Measurements from ENCODE around the gene FGF18. TPM values are rescaled to one million over a fixed set of nuclear protein-coding genes. Genes with fewer than 3 reads are reported as not detected.

FGF18 gene
- total RNA-seq, 2 experiments from 2014 or later: not detected

GRCh38 chr5:171478946-171479775, 59.7 kb downstream of the FGF18 start:
- ChIA-PET POLR2A (no interaction called here), CTCF (no interaction called here)
- Mint-ChIP-seq H3K27ac (no peak overlapping the region), H3K9me3 (no peaks in the 10 kb centered on the region), H3K4me3 (no peak overlapping the region), H3K36me3 (ENCODE audit: low read depth) (no peaks in the 10 kb centered on the region), H3K4me1 (peaks cover 4% of the 10 kb centered on the region), H3K27me3 (peaks cover 8% of the 10 kb centered on the region)
- DNase-seq: no peak

- CTCF ChIA-PET: no interaction called here
These were observed 60.3 kb downstream of the FGF18 start for GRCh38 chr5:171479776-171480125.

DNA sequence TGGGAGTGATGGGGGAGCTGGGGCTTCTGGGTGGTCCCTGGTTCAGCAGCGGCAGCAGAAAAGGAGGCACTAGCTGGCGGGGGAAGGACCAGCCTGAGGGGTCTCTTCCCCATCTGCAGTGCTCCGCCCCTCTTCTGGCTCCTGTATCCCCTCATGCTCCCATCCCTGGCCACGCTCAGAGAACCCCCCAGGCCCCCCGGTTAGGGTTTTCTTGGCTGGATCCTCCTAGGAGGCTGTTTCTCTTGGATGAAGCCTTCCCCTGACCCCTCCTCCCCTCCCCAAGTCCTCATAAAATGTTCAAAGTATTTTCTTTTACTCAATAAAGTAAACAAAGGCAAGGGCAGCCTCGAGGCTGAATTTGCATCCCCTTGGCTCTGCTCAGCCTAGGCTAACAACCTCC, 60.8 kb downstream of the FGF18 start:
- no peaks in the 10 kb centered on the region for H3K9me3 Mint-ChIP-seq
- POLR2A ChIA-PET: no interaction called here
- peaks cover 8% of the 10 kb centered on the region for H3K27me3 Mint-ChIP-seq
- H3K27ac Mint-ChIP-seq: no peak overlapping the region
- CTCF ChIA-PET: no interaction called here
- peaks cover 4% of the 10 kb centered on the region for H3K4me1 Mint-ChIP-seq
- no peak for DNase-seq
- H3K36me3 Mint-ChIP-seq (ENCODE audit: low read depth): no peaks in the 10 kb centered on the region
- H3K4me3 Mint-ChIP-seq: no peak overlapping the region

More at GRCh38 chr5:171479776-171480125, 60.3 kb downstream of the FGF18 start:
- Mint-ChIP-seq H3K27me3 (peaks cover 8% of the 10 kb centered on the region), H3K36me3 (ENCODE audit: low read depth) (no peaks in the 10 kb centered on the region), H3K4me3 (no peak overlapping the region), H3K27ac (no peak overlapping the region), H3K4me1 (peaks cover 4% of the 10 kb centered on the region), H3K9me3 (no peaks in the 10 kb centered on the region)
- no peak for DNase-seq
- POLR2A ChIA-PET: no interaction called here

DNA sequence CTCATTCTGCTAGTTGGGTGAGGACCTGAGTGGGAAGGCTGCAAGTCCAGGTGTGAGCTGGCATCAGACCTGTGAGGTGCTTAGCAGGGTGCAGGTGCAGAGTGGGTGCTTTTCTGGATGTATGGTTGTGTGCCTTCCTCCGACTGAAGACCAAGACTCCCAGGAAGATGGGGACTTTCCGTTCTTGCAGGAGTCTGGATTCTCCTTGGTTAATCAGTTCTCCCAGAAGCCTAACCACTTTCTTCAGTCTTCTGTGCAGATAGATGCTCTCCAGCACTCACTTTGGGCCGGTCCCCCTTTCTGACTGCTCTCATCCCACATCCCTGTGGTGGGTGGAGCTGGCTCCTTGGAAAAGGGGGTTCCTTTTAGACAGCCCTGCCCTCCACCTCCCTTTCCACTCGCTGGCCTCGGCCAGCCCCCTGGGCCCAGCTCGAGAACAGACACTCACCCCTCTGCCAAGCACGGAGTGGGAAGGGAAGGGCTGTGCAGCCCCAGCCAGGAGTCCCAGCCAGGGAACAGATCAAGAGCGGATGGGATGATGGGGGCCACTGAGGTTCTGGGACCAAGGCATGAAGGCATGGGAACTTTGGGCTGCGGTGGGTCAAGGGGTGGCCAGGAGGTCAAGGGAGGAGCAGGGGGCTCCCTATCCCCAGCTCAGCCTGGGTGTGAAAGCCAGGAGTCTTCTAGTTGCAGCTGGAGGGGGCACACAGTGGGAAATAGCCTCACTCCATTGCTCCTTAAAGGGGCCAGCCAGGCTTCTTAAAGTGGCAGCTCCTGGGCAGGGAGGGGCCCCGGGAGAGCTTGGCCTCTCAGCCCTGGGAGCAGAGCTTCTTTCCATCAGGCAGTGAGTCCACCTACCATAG, 62.4 kb downstream of the FGF18 start:
- ChIA-PET POLR2A (interaction anchor here (1.0 kb wide), 1 partner anchor 63 kb away, joined by 3 read pairs; the partner anchor contains the start of gene FGF18), CTCF (interaction anchor here (1.3 to 2.0 kb wide), 2 partner anchors 8 to 64 kb away, joined by 5 read pairs; no protein-coding TSS in a partner anchor)

GRCh38 chr5:171482434-171482730, 62.9 kb downstream of the FGF18 start:
- Mint-ChIP-seq H3K27me3 (peaks cover 6% of the 10 kb centered on the region), H3K9me3 (no peaks in the 10 kb centered on the region), H3K27ac (no peak overlapping the region), H3K4me1 (peaks cover 4% of the 10 kb centered on the region), H3K4me3 (no peak overlapping the region), H3K36me3 (ENCODE audit: low read depth) (no peaks in the 10 kb centered on the region)
- POLR2A ChIA-PET: interaction anchor here (1.0 kb wide), 1 partner anchor 63 kb away, joined by 3 read pairs; the partner anchor contains the start of gene FGF18
- no peak for DNase-seq
- CTCF ChIA-PET: interaction anchor here (1.1 to 2.0 kb wide), 3 partner anchors 8 to 64 kb away, joined by 3 to 5 read pairs (median 5); no protein-coding TSS in a partner anchor

More for the DNA sequence above, 62.4 kb downstream of the FGF18 start:
- H3K4me3 Mint-ChIP-seq: no peak overlapping the region
- H3K4me1 Mint-ChIP-seq: peaks cover 4% of the 10 kb centered on the region
- no peaks in the 10 kb centered on the region for H3K36me3 Mint-ChIP-seq (ENCODE audit: low read depth)
- no peak overlapping the region for H3K27ac Mint-ChIP-seq
- H3K9me3 Mint-ChIP-seq: no peaks in the 10 kb centered on the region
- peaks cover 6% of the 10 kb centered on the region for H3K27me3 Mint-ChIP-seq
- DNase-seq: no peak

DNA sequence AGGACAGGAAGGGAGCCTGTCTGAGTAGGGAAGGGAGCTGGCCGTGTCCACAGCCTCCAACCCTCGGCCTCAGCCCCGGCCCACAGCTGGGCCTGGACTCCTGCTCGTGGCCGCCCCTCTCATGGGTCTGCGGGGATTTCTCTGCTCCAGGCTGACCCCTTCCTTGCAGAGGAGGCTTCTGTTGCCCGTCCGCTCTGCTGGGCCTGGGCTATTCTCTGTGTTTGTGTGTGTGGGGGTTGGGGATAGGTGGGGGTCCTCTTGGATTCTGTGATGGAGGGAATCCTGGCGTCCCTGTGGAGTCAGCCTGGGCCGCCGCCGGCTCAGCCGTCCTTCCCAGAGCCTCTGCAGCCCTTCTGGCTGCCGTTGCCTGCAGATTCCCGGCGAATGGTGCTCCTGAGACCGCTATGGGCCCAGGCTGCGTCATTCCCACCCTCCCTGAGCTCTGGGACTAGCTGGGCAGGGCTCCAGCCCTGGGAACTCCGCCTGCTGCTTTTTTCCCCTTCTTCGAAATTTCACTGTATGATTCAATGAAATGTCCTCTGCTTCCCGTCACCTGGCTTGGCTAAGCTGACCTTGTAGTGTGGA, 64.2 kb downstream of the FGF18 start:
- Mint-ChIP-seq H3K27ac (no peak overlapping the region), H3K36me3 (ENCODE audit: low read depth) (no peaks in the 10 kb centered on the region), H3K27me3 (peaks cover 3% of the 10 kb centered on the region), H3K4me3 (no peak overlapping the region), H3K4me1 (peaks cover 4% of the 10 kb centered on the region), H3K9me3 (no peaks in the 10 kb centered on the region)
- DNase-seq: no peak
- ChIA-PET POLR2A (no interaction called here), CTCF (interaction anchor here (0.9 to 2.0 kb wide), 4 partner anchors 22 to 65 kb away, joined by 3 to 5 read pairs (median 3); partner anchors contain the start of gene FGF18)

DNA sequence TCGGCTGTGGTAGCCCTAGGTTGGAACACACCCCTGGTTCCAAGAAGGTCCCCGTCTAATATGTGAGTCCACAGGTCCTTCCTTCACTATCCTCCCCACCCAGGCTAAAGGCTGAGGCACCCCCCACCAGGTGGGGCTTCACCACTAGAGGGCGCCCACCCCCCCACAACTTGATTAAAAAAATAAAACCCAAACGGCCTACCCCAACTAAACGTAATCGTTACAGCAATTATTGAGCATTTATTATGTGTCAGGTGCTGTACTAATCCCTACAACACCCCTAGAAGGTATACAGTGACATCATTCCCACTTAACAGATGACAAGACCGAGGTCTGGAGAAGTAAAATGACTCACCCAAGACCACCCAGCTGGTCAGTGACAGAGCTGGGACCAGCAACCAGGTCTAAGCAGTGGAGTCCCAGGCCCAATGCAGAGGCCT, 65.0 kb downstream of the FGF18 start:
- ChIA-PET POLR2A (no interaction called here), CTCF (interaction anchor here (0.5 to 0.8 kb wide), 2 partner anchors 54 to 238 kb away, joined by 3 read pairs; no protein-coding TSS in a partner anchor)
- H3K9me3 Mint-ChIP-seq: no peaks in the 10 kb centered on the region
- no peak overlapping the region for H3K4me3 Mint-ChIP-seq
- no peak overlapping the region for H3K27ac Mint-ChIP-seq
- peaks cover 3% of the 10 kb centered on the region for H3K27me3 Mint-ChIP-seq
- H3K36me3 Mint-ChIP-seq (ENCODE audit: low read depth): no peaks in the 10 kb centered on the region
- H3K4me1 Mint-ChIP-seq: peaks cover 2% of the 10 kb centered on the region
- DNase-seq: peak; percentile 46

- Mint-ChIP-seq H3K27me3 (peaks cover 5% of the 10 kb centered on the region), H3K9me3 (no peaks in the 10 kb centered on the region), H3K4me1 (no peaks in the 10 kb centered on the region), H3K36me3 (ENCODE audit: low read depth) (no peaks in the 10 kb centered on the region), H3K4me3 (no peak overlapping the region), H3K27ac (no peak overlapping the region)
- POLR2A ChIA-PET: no interaction called here
- no peak for DNase-seq
- CTCF ChIA-PET: no interaction called here
These were observed 66.2 kb downstream of the FGF18 start for GRCh38 chr5:171485668-171486067.

GRCh38 chr5:171486613-171487012, 67.2 kb downstream of the FGF18 start:
- H3K27ac Mint-ChIP-seq: no peak overlapping the region
- H3K27me3 Mint-ChIP-seq: peaks cover 5% of the 10 kb centered on the region
- no peak overlapping the region for H3K4me3 Mint-ChIP-seq
- no peaks in the 10 kb centered on the region for H3K9me3 Mint-ChIP-seq
- POLR2A ChIA-PET: no interaction called here
- H3K4me1 Mint-ChIP-seq: no peaks in the 10 kb centered on the region
- CTCF ChIA-PET: interaction anchor here (0.6 kb wide), 1 partner anchor 903 kb away, joined by 3 read pairs; no protein-coding TSS in a partner anchor
- DNase-seq: no peak
- no peaks in the 10 kb centered on the region for H3K36me3 Mint-ChIP-seq (ENCODE audit: low read depth)

DNA sequence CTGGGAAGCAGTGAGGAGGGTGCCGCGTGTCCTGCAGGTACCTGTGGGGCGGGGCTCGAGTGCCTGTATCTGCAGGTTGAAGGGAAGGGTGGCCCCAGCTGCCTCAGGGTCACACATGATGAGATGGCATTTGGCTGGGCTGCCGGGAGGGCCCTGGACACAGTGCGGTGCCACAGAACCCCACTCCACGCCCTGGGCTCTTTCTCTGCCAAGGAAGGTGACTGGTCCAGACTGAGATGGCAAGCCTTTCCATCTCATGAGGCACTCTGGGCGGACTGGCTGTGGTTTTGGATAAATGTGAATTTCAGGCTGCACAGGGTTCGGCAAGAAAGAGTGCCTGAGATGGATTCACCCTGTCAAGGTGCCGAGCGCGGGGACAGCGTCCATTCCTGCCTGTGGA, 69.4 kb downstream of the FGF18 start:
- ChIA-PET CTCF (no interaction called here), POLR2A (no interaction called here)
- no peaks in the 10 kb centered on the region for H3K4me1 Mint-ChIP-seq
- no peaks in the 10 kb centered on the region for H3K9me3 Mint-ChIP-seq
- DNase-seq: no peak
- H3K27me3 Mint-ChIP-seq: peaks cover 5% of the 10 kb centered on the region
- H3K4me3 Mint-ChIP-seq: no peak overlapping the region
- H3K36me3 Mint-ChIP-seq (ENCODE audit: low read depth): no peaks in the 10 kb centered on the region
- no peak overlapping the region for H3K27ac Mint-ChIP-seq

DNA sequence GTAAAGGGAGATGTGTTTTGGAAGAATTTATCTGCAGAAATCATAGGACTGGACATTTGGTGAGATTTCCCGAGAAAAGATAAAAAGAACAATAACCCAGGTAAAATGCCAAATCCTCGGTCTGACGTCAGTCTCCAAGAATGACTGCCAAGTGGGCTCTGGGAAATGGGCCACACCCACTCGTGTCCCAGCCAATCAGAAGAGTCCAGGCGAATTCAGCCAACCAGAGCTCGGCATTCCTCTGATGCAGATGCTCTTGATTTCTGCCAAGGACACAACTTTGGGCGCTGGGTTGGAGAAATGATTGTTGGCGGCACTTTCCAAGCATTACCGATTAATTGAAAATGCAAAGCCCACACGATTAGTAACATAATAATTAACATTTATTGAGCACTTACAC, 73.3 kb downstream of the FGF18 start:
- ChIA-PET POLR2A (no interaction called here), CTCF (no interaction called here)
- H3K27me3 Mint-ChIP-seq: peaks cover 5% of the 10 kb centered on the region
- no peaks in the 10 kb centered on the region for H3K36me3 Mint-ChIP-seq (ENCODE audit: low read depth)
- no peak for DNase-seq
- H3K4me1 Mint-ChIP-seq: no peaks in the 10 kb centered on the region
- H3K9me3 Mint-ChIP-seq: no peaks in the 10 kb centered on the region
- no peak overlapping the region for H3K27ac Mint-ChIP-seq
- H3K4me3 Mint-ChIP-seq: no peak overlapping the region

- H3K27ac Mint-ChIP-seq: no peak overlapping the region
- H3K4me3 Mint-ChIP-seq: no peak overlapping the region
- H3K9me3 Mint-ChIP-seq: no peaks in the 10 kb centered on the region
- no peaks in the 10 kb centered on the region for H3K4me1 Mint-ChIP-seq
- no peak for DNase-seq
- H3K27me3 Mint-ChIP-seq: peaks cover 2% of the 10 kb centered on the region
- H3K36me3 Mint-ChIP-seq (ENCODE audit: low read depth): no peaks in the 10 kb centered on the region
- POLR2A ChIA-PET: no interaction called here
- CTCF ChIA-PET: no interaction called here
These were observed 74.4 kb downstream of the FGF18 start for GRCh38 chr5:171493646-171494393.
